Measurements from ENCODE around the gene UBR3. TPM values are rescaled to one million over a fixed set of nuclear protein-coding genes. Genes with fewer than 3 reads are reported as not detected.

The UBR3 gene
- polyA plus RNA-seq, 1 donor from 2014 or later, result 75.2 TPM

DNA sequence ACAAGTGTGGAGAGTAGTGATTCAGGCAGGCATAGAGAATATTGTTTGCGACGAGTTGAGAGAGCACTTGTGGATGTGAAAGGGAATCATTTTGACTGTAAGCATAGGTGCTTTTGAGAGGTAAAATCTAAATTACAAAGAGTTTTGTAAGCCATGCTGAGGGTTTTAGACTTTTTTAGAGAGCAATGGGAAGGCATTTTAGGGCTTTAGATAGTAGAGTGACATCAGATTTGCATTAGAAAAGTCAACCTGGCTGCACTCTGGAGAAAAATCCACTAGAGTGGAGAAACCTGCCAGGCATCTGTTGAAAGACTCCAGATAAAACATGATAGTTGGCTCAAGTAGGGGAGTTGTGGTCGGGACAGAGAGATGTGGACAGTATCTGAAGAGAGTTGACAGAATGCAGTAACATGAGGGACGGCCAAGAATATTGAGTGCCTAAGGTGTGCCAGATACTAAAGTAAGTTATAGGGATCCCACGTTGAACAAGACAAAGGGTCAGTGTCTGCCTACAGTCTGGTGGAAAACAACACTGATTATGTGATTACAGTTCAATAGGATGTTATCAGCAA, 258.9 kb downstream of the UBR3 start:
- no peak overlapping the region for H3K4me2 ChIP-seq (ENCODE audit: low read length)

More for the DNA sequence above, 258.9 kb downstream of the UBR3 start:
- Histone ChIP-seq H3K27me3 (ENCODE audit: insufficient read depth, low read depth, low read length) (no peaks in the 10 kb centered on the region), H3K9ac (ENCODE audit: low read length) (no peak overlapping the region), H3K9me2 (ENCODE audit: insufficient read depth, low read length) (no peaks in the 10 kb centered on the region), H3F3A (ENCODE audit: insufficient read depth, low read length, poor library complexity, severe bottlenecking) (no peaks in the 10 kb centered on the region), H3K4me3 (ENCODE audit: low read length) (no peak overlapping the region), H3K27ac (ENCODE audit: low read length) (no peak overlapping the region), H2AFZ (ENCODE audit: low read depth, low read length) (no peak overlapping the region), H3K79me2 (replicated peaks; ENCODE audit: insufficient read depth, low read length) (no peaks in the 10 kb centered on the region), H3K9me3 (ENCODE audit: low read length) (no peaks in the 10 kb centered on the region), H3K36me3 (ENCODE audit: insufficient read depth, low read length) (no peaks in the 10 kb centered on the region), H4K20me1 (ENCODE audit: insufficient read depth) (no peaks in the 10 kb centered on the region)
- no peak for TF ChIP-seq REST (IDR thresholded peaks at IDR 0.05; ENCODE audit: borderline replicate concordance)
- TF ChIP-seq POLR2AphosphoS5 (IDR thresholded peaks at IDR 0.05), result no peak
- TF ChIP-seq CTCF (IDR thresholded peaks at IDR 0.05; ENCODE audit: poor library complexity, severe bottlenecking), result no peak
- TF ChIP-seq TAF1 (IDR thresholded peaks at IDR 0.05; ENCODE audit: low read depth), result no peak
- no peak for TF ChIP-seq MXI1 (conservative IDR thresholded peaks at IDR 0.05; ENCODE audit: poor library complexity, severe bottlenecking)
- TF ChIP-seq SMC3 (conservative IDR thresholded peaks at IDR 0.05; ENCODE audit: poor library complexity), result no peak
- TF ChIP-seq EZH2 (IDR thresholded peaks at IDR 0.05; ENCODE audit: borderline replicate concordance, insufficient read depth, low read length, poor library complexity, severe bottlenecking), result no peak
- no peak for TF ChIP-seq RAD21 (conservative IDR thresholded peaks at IDR 0.05)
- TF ChIP-seq EP300 (conservative IDR thresholded peaks at IDR 0.05; ENCODE audit: poor library complexity, severe bottlenecking), result no peak
